ENCODE data around the gene NOSIP.

Gene NOSIP

DNA sequence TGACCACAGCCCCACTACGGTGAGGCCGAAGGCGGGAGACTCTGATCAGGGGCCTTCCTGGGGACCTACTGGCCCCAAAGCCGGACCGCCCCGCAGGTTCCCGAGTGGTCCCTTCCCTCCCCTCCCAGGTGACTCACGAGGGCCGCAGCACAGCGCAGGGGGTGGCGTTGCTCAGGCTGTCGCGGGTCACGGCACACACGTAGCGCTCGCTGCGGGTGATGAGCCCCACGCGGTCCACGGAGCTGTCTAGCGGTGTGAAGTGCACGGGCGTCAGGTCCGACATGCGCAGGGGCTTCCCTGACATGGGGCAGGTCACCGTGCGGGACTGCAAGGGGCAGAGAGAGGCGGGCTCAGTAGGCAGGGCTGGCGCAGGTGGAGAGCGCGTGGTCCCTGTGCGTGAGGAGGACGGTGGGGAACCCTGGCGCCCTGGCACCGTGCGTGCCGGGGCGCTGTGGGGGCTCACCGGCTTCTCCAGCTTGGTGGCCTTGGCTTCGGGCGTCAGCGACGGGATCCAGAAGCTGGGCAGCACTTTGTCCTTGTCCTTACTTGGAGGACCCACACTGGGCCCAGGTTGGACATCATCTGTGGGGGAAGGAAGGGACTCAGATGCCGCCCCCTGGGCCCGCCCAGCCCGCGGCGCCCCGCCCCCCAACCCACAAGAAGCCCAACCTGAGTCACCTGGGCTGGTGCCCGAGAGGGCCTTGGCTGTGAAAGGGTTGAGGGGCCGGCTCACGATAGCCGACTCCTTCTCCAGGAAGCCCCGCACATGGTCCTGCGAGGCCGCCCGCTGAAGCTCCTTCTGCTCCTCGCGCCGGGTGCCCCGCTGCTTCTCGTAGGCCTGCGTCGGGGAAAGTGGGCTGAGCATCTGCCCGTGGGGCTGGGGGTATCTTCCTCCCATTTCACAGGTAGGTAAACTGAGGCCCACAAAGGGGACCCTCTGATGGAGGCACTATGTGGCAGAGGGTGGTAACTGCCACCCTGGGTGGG is 23.7 kb downstream of the NOSIP start:
- Histone ChIP-seq H3K36me3 (ENCODE audit: insufficient read depth, low read length) (peaks cover 53% of the 10 kb centered on the region), H3K9me3 (ENCODE audit: low read length) (no peaks in the 10 kb centered on the region), H3K27me3 (ENCODE audit: insufficient read depth, low read length) (no peaks in the 10 kb centered on the region), H3K4me3 (ENCODE audit: low read length) (no peak overlapping the region), H2AFZ (ENCODE audit: low read depth, low read length) (no peak overlapping the region), H3K4me1 (ENCODE audit: insufficient read depth, low read length) (no peaks in the 10 kb centered on the region)

DNA sequence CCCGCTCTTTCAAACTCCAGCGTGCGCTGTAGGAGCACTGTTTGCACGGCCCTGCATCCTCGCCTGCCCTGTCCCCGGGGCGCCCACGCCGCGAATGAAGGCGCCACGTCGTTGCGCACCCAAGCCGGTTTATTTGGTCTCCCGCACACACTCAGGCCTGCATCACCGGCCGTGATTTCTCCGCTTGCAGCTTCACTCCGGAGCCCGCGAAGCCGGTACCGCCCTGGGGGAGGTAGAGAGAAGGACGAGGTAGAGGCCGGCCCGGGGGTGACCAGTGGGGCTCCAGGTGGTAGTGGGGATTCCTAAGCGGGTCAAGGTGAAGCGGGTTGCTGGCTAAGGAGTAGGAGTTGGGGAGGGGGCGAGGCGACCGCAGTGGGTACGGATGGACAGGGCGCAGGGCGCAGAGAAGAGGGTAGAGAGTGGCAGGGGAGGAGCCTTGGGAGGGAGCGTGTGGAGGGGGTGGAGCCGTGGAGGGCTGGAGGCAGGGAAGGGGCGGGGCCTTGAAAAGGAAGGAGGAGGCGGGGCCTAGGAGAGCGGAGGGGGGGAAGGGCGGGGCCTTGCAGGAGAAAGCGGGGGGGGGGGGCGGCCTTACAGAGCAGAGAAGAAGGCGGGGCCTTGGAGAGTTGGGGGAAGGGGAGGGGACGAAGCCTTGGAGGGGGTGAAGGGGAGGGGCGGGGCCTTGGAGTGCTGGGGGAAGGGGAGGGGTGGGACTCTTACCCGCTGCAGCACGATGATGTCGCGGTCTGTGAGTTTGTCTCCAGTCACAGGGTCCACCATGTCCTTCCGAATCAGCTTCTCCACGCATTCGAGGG is 24.6 kb downstream of the NOSIP start:
- no peaks in the 10 kb centered on the region for H3K4me1 ChIP-seq (ENCODE audit: insufficient read depth, low read length)
- H3K4me3 ChIP-seq (ENCODE audit: low read length) = no peak overlapping the region
- no peak overlapping the region for H2AFZ ChIP-seq (ENCODE audit: low read depth, low read length)
- peaks cover 53% of the 10 kb centered on the region for H3K36me3 ChIP-seq (ENCODE audit: insufficient read depth, low read length)
- no peaks in the 10 kb centered on the region for H3K27me3 ChIP-seq (ENCODE audit: insufficient read depth, low read length)
- H3K9me3 ChIP-seq (ENCODE audit: low read length) = no peaks in the 10 kb centered on the region

DNA sequence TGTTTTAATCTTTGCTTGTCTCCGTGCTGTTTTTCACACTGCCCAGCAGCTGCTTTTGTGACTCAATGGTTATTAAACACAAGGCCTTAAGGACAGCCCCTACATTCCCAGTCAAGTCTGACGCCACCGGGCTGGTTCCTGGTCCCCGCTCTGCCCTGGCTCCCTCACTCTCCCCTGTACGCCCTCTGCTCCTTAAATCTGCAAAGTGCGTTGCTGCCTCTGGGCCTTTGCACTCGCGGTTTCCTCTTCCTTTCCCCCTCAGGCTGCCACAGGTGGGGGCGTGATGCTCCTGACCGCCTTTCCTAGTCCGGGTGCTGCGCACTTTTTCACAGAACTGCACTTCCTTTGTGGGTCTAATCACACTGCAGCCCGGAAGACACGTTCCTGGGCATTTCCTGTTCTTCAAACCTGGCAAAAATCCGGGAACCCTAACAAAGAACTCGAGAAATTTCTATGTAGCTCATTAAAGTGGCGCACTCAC is 25.6 kb downstream of the NOSIP start:
- peaks cover 46% of the 10 kb centered on the region for H3K36me3 ChIP-seq (ENCODE audit: insufficient read depth, low read length)

DNA sequence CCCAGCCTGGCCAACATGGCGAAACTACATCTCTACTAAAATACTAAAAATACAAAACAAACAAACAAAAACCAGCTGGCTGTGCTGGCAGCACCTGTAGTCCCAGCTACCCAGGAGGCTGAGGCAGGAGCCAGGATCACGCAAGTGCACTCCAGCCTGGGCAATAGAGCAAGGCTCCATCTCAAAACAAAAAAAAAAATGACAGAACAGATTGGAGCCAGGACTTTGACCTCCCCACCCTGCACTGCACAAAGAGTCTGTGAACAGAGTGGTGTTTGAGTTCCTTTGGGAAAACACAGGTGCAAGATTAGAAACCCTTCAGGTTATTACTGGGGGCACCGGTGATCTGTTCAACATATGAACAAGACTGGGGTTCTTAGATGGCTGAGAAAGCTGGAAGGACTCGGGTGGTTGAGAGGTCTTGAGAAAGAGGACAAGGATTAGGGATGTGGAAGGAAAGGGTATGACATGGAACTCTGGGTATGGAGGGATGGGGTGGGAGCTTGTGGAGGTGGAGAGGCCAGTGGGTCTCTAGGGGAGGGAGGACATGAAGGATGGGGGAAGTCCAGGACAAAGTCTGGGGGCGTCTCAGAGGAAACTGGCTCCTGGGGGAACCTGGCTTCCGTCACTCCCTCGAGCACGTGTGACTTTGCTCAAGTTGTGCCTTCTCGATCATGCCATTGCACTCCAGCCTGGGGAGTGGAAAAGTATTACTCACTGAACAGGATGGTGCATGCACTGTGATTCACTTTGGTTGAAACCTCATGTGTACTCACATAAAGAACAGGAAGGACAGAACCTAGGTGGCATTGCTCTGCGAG is 26.7 kb downstream of the NOSIP start:
- Histone ChIP-seq H3K4me1 (ENCODE audit: insufficient read depth, low read length) (no peaks in the 10 kb centered on the region), H2AFZ (ENCODE audit: low read depth, low read length) (no peak overlapping the region), H3K27me3 (ENCODE audit: insufficient read depth, low read length) (no peaks in the 10 kb centered on the region), H3K4me3 (ENCODE audit: low read length) (no peak overlapping the region), H3K36me3 (ENCODE audit: insufficient read depth, low read length) (peaks cover 35% of the 10 kb centered on the region), H3K9me3 (ENCODE audit: low read length) (no peaks in the 10 kb centered on the region)

More for the DNA sequence above, 25.6 kb downstream of the NOSIP start:
- no peaks in the 10 kb centered on the region for H3K27me3 ChIP-seq (ENCODE audit: insufficient read depth, low read length)
- H3K9me3 ChIP-seq (ENCODE audit: low read length) = no peaks in the 10 kb centered on the region
- no peak overlapping the region for H3K4me3 ChIP-seq (ENCODE audit: low read length)
- no peak overlapping the region for H2AFZ ChIP-seq (ENCODE audit: low read depth, low read length)
- no peaks in the 10 kb centered on the region for H3K4me1 ChIP-seq (ENCODE audit: insufficient read depth, low read length)

DNA sequence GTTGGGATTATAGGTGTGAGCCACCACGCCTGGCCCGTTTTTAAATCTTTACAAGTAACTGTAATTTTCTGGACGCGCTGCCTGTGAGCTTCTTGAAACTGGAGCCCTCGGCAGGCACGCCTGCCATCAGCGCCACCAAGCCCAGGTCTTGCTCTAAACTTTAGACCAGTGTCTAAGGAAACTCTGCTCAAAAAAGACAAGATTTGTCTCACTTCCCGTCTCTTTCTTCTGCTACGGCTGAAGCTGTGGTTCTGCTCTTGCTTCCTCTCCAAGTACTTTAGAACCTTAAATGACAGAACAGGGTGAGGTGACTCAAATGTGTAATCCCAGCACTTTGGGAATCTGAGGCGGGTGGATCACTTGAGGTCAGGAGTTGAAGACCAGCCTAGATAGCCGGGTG is 27.6 kb downstream of the NOSIP start:
- no peak overlapping the region for H3K4me3 ChIP-seq (ENCODE audit: low read length)
- no peaks in the 10 kb centered on the region for H3K4me1 ChIP-seq (ENCODE audit: insufficient read depth, low read length)
- no peaks in the 10 kb centered on the region for H3K27me3 ChIP-seq (ENCODE audit: insufficient read depth, low read length)
- H2AFZ ChIP-seq (ENCODE audit: low read depth, low read length) = no peak overlapping the region
- H3K36me3 ChIP-seq (ENCODE audit: insufficient read depth, low read length) = peaks cover 30% of the 10 kb centered on the region
- H3K9me3 ChIP-seq (ENCODE audit: low read length) = no peaks in the 10 kb centered on the region

DNA sequence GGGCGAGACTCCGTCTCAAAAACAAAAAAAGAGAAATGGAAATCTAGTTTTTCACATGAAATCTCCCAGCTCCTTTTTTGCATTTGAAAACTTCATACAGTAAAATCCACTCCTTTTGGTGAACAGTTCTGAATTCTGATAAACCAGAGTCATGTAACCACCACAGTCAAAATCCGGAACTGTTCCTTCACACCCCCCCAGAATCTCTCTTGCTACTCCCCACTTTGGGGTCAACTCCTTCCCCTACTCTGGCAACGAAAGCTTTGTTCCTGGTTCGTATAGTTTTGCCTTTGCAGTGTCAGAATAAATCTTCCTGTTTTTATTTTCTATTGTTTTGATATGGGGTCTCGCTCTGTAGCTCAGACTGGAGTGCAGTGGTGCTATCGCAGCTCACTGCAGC is 28.8 kb downstream of the NOSIP start:
- no peaks in the 10 kb centered on the region for H3K4me1 ChIP-seq (ENCODE audit: insufficient read depth, low read length)
- H3K9me3 ChIP-seq (ENCODE audit: low read length) = no peaks in the 10 kb centered on the region
- no peak overlapping the region for H3K4me3 ChIP-seq (ENCODE audit: low read length)
- H2AFZ ChIP-seq (ENCODE audit: low read depth, low read length) = no peak overlapping the region
- H3K36me3 ChIP-seq (ENCODE audit: insufficient read depth, low read length) = peaks cover 19% of the 10 kb centered on the region
- H3K27me3 ChIP-seq (ENCODE audit: insufficient read depth, low read length) = no peaks in the 10 kb centered on the region

DNA sequence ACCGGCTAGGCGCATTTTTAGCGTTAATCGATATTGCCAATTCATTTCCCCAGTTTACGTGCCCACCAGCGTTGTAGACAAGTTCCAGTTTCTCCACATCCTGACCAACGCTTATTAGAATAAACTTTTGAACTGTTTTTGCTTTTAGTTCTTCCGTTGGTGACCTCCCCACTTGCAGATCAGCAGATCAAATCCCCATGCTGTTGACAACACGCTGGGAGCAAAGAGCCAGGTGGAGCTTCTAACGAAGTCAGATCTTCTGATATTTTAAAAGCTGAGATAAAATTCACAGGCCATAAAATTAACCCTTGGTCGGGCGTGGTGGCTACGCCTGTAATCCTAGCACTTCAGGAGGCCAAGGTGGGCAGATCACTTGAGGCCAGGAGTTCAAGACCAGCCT is 31.3 kb downstream of the NOSIP start:
- Histone ChIP-seq H3K4me3 (ENCODE audit: low read length) (no peak overlapping the region), H3K36me3 (ENCODE audit: insufficient read depth, low read length) (peaks cover 2% of the 10 kb centered on the region), H2AFZ (ENCODE audit: low read depth, low read length) (no peak overlapping the region), H3K27me3 (ENCODE audit: insufficient read depth, low read length) (no peaks in the 10 kb centered on the region), H3K4me1 (ENCODE audit: insufficient read depth, low read length) (no peaks in the 10 kb centered on the region), H3K9me3 (ENCODE audit: low read length) (no peaks in the 10 kb centered on the region)

DNA sequence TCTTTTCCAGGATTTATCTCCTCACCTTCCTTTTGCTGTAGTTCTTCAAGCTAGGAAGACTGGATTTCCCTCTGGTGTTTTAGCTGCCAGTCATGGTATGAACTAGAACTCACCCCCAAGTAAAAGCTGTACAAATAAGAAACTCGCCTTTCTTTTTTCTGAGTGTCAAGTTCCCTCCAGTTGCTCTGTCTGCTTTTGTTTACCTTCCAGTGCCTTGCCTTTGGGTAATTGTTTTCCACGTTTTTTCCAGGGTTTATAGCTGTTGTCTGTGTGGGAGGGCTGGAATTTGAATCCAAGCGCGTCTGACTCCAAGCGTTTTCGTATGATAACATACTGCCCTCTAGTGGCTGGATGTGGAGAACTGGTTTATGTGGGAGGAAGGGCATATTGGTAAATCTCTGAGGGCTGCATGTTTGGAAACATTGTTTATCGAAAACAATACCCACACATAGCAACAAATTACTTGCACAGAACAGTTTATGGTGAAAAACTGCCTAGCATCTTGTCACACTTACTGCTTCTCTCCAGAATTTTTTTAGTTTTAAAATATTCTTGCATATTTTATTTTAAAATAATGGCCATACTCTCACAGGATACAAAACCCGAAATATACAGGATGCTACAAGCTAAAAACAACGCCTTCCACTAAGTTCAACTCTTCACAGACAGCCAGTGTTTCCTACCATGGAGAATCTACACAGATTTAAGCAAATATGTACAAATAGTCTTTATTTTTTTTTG is 33.4 kb downstream of the NOSIP start:
- no peaks in the 10 kb centered on the region for H3K4me1 ChIP-seq (ENCODE audit: insufficient read depth, low read length)
- no peaks in the 10 kb centered on the region for H3K9me3 ChIP-seq (ENCODE audit: low read length)
- H2AFZ ChIP-seq (ENCODE audit: low read depth, low read length) = no peak overlapping the region
- no peaks in the 10 kb centered on the region for H3K27me3 ChIP-seq (ENCODE audit: insufficient read depth, low read length)
- H3K36me3 ChIP-seq (ENCODE audit: insufficient read depth, low read length) = no peaks in the 10 kb centered on the region
- H3K4me3 ChIP-seq (ENCODE audit: low read length) = no peak overlapping the region

DNA sequence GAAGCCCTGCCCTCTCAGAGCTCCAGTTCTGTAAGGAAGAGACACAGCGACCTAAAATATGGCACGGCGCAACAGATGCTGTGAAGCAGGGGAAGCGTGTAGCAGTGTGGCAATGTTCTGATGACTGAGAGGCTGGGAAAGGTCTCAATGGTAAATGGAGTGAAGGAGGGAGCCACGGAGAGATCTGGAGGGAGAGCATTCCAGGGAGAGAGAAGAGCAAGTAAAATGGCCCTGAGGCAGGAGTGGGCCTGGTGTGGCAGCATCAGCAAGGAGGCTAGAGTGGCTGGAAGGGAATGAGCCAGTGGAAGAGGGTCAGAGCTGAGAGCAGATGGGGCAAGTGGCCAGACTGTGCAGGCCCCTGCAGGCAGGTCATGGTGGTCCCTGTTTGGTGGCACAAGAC is 36.2 kb downstream of the NOSIP start:
- Histone ChIP-seq H2AFZ (ENCODE audit: low read depth, low read length) (no peak overlapping the region), H3K36me3 (ENCODE audit: insufficient read depth, low read length) (peaks cover under 1% of the 10 kb centered on the region), H3K27me3 (ENCODE audit: insufficient read depth, low read length) (no peaks in the 10 kb centered on the region), H3K4me1 (ENCODE audit: insufficient read depth, low read length) (no peaks in the 10 kb centered on the region), H3K4me3 (ENCODE audit: low read length) (no peak overlapping the region), H3K9me3 (ENCODE audit: low read length) (no peaks in the 10 kb centered on the region)

DNA sequence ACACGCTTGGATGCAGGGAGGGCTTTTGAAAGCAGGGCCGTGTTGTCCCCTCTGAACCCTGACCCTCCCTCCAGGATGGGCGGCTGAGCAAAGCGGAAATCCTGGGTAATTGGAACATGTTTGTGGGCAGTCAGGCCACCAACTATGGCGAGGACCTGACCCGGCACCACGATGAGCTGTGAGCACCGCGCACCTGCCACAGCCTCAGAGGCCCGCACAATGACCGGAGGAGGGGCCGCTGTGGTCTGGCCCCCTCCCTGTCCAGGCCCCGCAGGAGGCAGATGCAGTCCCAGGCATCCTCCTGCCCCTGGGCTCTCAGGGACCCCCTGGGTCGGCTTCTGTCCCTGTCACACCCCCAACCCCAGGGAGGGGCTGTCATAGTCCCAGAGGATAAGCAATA is 37.3 kb downstream of the NOSIP start:
- Histone ChIP-seq H2AFZ (ENCODE audit: low read depth, low read length) (no peak overlapping the region), H3K27me3 (ENCODE audit: insufficient read depth, low read length) (no peaks in the 10 kb centered on the region), H3K36me3 (ENCODE audit: insufficient read depth, low read length) (peaks cover 9% of the 10 kb centered on the region), H3K4me3 (ENCODE audit: low read length) (no peak overlapping the region), H3K9me3 (ENCODE audit: low read length) (no peaks in the 10 kb centered on the region), H3K4me1 (ENCODE audit: insufficient read depth, low read length) (no peaks in the 10 kb centered on the region)

DNA sequence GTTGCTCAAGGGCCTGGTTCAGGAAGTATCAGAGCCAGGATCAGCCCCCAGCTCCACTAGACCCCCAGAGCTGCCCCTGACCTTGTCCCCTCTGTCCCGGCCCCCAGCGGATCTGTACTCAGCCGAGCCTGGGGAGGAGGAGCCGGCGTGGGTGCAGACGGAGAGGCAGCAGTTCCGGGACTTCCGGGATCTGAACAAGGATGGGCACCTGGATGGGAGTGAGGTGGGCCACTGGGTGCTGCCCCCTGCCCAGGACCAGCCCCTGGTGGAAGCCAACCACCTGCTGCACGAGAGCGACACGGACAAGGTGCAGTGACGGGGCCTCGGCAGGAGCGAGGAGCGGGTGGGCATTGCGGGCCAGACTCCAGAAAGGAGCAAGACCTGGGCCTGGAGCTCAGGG is 37.9 kb downstream of the NOSIP start:
- H2AFZ ChIP-seq (ENCODE audit: low read depth, low read length) = no peak overlapping the region

DNA sequence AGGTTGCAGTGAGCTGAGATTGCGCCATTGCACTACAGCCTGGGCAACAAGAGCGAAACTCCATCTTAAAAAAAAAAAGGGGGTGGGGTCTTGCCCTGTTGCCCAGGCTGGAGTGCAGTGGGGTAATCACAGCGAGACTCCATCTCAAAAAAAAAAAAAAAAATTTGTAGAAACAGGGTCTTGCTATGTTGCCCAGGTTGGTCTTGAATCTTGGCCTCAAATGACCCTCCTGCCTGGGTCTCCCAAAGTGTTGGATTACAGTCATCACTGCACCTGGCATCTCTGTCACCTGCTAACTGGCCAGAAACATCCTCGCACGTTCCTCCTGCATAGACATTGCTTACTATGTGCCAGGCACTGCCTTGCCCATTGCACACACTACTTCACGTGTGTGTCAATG is 38.4 kb downstream of the NOSIP start:
- Histone ChIP-seq H3K36me3 (ENCODE audit: insufficient read depth, low read length) (peaks cover 13% of the 10 kb centered on the region), H3K4me1 (ENCODE audit: insufficient read depth, low read length) (no peaks in the 10 kb centered on the region), H2AFZ (ENCODE audit: low read depth, low read length) (no peak overlapping the region), H3K9me3 (ENCODE audit: low read length) (no peaks in the 10 kb centered on the region), H3K27me3 (ENCODE audit: insufficient read depth, low read length) (no peaks in the 10 kb centered on the region), H3K4me3 (ENCODE audit: low read length) (no peak overlapping the region)

More for the DNA sequence above, 37.9 kb downstream of the NOSIP start:
- Histone ChIP-seq H3K9me3 (ENCODE audit: low read length) (no peaks in the 10 kb centered on the region), H3K27me3 (ENCODE audit: insufficient read depth, low read length) (no peaks in the 10 kb centered on the region), H3K4me1 (ENCODE audit: insufficient read depth, low read length) (no peaks in the 10 kb centered on the region), H3K36me3 (ENCODE audit: insufficient read depth, low read length) (peaks cover 9% of the 10 kb centered on the region), H3K4me3 (ENCODE audit: low read length) (no peak overlapping the region)
